Measurements from ENCODE around the gene STRN3.

- TF ChIP-seq EP300 (IDR thresholded peaks at IDR 0.05; ENCODE audit: borderline replicate concordance in 1 of 2, low read depth in 2 of 2, low read length in 2 of 2) (no peak), POLR2A (IDR thresholded peaks at IDR 0.05; ENCODE audit: control extremely low read depth in 1 of 2, low read depth in 2 of 2, low read length in 2 of 2) (no peak), RAD21 (IDR thresholded peaks at IDR 0.05 in 1 of 2, conservative IDR thresholded peaks at IDR 0.05 in 1 of 2; ENCODE audit: low read depth in 2 of 2, low read length in 2 of 2) (no peak), PHF8 (conservative IDR thresholded peaks at IDR 0.05; ENCODE audit: low read depth, low read length) (no peak), CTCF (IDR thresholded peaks at IDR 0.05; ENCODE audit: control extremely low read depth in 1 of 3, insufficient read depth in 1 of 3, low read depth in 1 of 3, low read length in 3 of 3) (no peak), EGR1 (IDR thresholded peaks at IDR 0.05; ENCODE audit: borderline replicate concordance, low read depth, low read length) (no peak), GABPA (IDR thresholded peaks at IDR 0.05; ENCODE audit: borderline replicate concordance, insufficient read depth, low read length) (no peak), YY1 (IDR thresholded peaks at IDR 0.05; ENCODE audit: low read depth, low read length) (no peak), JUND (IDR thresholded peaks at IDR 0.05; ENCODE audit: low read length) (no peak), MAFK (IDR thresholded peaks at IDR 0.05; ENCODE audit: low read depth, low read length) (no peak), CREB1 (IDR thresholded peaks at IDR 0.05) (no peak)
Measured at GRCh38 chr14:30889244-30889594, 137.0 kb downstream of the STRN3 start.

Data from H1 (cell line).